ENCODE measurements around the gene GPR34. TPM values are rescaled to one million over a fixed set of nuclear protein-coding genes. Genes with fewer than 3 reads are reported as not detected.
"Not testable (repeated sequence)": the region's sequence is repeated elsewhere in the genome, so short reads cannot be mapped to it uniquely, and the experiment has no call there.

GPR34 gene
- total and polyA plus RNA-seq, 2 of the 4 experiments (the other 2 are of a cell fraction): not detected

DNA sequence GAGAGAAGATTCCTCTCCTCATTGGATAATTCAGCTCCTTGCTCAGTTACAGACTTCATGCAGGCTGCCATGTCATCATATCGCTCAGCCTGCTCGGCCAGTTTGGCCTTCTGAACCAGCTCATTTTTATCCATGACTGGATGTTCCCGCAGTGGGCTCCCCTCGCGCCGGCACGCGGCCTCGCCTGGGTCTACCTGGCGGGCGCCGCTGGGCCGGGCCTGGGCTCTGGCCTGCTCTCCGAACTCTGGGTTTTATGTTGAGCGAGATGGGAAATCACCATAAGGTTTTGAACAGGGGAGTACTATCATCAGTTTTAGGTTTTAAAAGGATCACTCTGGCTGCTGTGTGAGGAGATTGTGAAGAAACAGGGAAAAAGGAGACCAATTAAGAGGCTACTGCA is 12.4 kb upstream of the GPR34 start:
- H4K5ac ChIP-seq (ENCODE audit: low read depth, low read length); BruUV-seq (replicated peaks); H2BK5ac ChIP-seq (ENCODE audit: low read depth, low read length, poor library complexity, severe bottlenecking); H3K4me1 ChIP-seq (ENCODE audit: control insufficient read depth, insufficient read depth, low read length); POLR2A ChIA-PET (ENCODE audit: unreplicated experiment); H3K79me1 ChIP-seq (ENCODE audit: low read depth in 1 of 2, low read length in 2 of 2); H3K14ac ChIP-seq (replicated peaks; ENCODE audit: low read depth, low read length); ATAC-seq (ENCODE audit: low read depth); H2AK5ac ChIP-seq (ENCODE audit: low read depth, low read length); dilution Hi-C loops (cut with HindIII; ENCODE audit: low sequenced_read_pairs, unreplicated experiment); H2BK120ac ChIP-seq (ENCODE audit: low read depth, low read length); H4K91ac ChIP-seq (ENCODE audit: insufficient read depth, low read depth, low read length); H2AFZ ChIP-seq (replicated peaks; ENCODE audit: low read length, poor library complexity); in situ Hi-C loops (cut with MboI; ENCODE audit: low sequenced_read_pairs); H3K4me2 ChIP-seq (ENCODE audit: low read depth, low read length); H3K4ac ChIP-seq (ENCODE audit: low read depth, low read length); H2BK15ac ChIP-seq (ENCODE audit: low read depth, low read length); H3K9me1 ChIP-seq (ENCODE audit: insufficient read depth, low read length); H2BK20ac ChIP-seq (ENCODE audit: low read depth, low read length); DNase-seq; H3K56ac ChIP-seq (ENCODE audit: extremely low read depth, insufficient read depth, low read length); H4K8ac ChIP-seq (ENCODE audit: low read depth in 2 of 2, low read length in 2 of 2); H3K36me3 ChIP-seq (ENCODE audit: control insufficient read depth, insufficient read depth, low read length); H3K4me3 ChIP-seq (ENCODE audit: insufficient read depth, low read depth, low read length); H2AK9ac ChIP-seq (replicated peaks; ENCODE audit: low read depth, low read length, poor library complexity); H3K23ac ChIP-seq (ENCODE audit: low read depth, low read length); intact Hi-C loops (cut with micrococcal nuclease); H3K27me3 ChIP-seq (ENCODE audit: control insufficient read depth, insufficient read depth, low read length); H3K9ac ChIP-seq (ENCODE audit: low read depth, low read length); H3K9me3 ChIP-seq (ENCODE audit: control insufficient read depth, insufficient read depth, low read length); H3K27ac ChIP-seq (ENCODE audit: insufficient read depth, low read length); H4K20me1 ChIP-seq (ENCODE audit: insufficient read depth, low read length); H3K18ac ChIP-seq (ENCODE audit: low read depth, low read length): not testable (repeated sequence)
- WGBS, 2 experiments (ENCODE audit: extremely low coverage in 2 of 2, insufficient read length in 1 of 2): 51% methylated on average over 3 of the region's 15 CpGs; no CpG with 5 or more reads in 1 of the 2 experiments
- CTCF ChIA-PET: interaction anchor here (0.7 kb wide), 1 partner anchor 781 kb away, joined by 5 read pairs; no protein-coding TSS in a partner anchor
